Activated gamma-delta T cell (primary cell): ENCODE results near the gene HVCN1.

Source experiments
- DNase-seq: peaks from one replicate; lab custom pipeline; 2025; lab: John Stamatoyannopoulos, UW

HVCN1 gene

GRCh38 chr12:110699591-110700445, 10.9 kb upstream of the HVCN1 start:
- DNase-seq, result no peak

- peak; percentile 27 for DNase-seq
Observed at GRCh38 chr12:110698171-110698902, 9.4 kb upstream of the HVCN1 start.

DNA sequence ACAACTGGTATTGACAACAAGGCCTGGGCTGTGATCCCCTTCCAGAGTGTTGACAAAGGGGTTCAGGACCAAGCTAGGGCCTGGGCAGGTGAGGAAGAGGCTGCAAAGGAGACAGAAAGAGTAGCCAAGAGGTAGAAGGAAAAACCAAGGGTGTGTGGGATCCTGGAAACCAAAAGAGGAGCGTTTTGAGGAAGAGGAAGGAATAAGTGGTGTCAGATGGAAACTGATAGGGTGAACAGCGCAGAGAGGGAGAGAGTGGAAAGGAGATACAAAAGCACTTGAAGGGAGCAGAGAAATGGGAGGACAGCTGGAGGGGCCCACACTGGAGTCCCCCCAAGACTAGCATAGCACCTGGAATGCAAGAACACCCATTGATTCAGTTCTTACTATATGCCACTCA, 8.3 kb upstream of the HVCN1 start:
- no peak for DNase-seq

DNA sequence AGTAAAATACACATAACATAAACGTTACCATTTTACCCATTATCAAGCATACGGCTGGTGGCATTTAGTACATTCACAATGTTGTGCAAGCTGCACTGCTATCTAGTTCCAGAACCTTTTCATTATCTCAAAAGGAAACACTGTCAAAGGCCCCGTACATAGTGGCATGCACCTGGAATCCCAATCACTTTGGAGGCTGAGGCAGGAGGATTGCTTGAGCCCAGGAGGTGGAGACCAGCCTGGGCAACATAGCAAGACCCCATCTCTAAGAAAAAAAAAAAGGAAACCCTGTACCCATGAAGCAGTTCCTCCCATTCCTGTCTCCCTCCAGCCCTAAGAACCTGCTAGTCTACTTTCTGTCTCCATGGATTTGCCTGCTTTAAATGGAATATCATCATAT, 7.4 kb upstream of the HVCN1 start:
- DNase-seq, result no peak

DNA sequence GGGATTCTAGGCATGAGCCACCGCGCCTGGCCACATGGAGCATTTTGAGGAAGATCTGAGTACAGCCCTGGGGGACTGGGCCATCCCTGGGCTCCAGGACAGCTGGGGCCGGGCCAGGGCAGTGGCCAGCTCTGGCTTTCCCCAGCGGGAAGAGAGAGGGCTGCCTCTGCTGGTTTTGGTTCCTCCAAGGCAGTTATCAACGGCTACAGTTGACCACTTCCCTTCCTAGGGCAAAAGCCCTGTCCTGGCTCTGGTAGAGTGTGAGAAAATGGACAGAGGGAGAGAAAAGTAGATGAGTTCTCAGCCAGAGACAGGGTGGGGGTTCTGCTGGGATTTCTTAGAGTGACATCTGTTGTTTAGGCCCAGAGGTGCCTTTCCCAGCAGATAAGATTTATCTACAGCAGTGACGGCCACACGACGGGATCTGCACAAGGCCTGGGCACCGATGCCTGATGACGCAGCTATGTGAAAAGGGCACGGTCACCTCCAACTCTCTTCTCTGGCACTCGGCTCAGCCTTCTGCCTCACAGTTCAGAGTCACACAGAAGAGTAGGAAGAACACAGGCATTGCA, 5.5 kb upstream of the HVCN1 start:
- no peak for DNase-seq

DNA sequence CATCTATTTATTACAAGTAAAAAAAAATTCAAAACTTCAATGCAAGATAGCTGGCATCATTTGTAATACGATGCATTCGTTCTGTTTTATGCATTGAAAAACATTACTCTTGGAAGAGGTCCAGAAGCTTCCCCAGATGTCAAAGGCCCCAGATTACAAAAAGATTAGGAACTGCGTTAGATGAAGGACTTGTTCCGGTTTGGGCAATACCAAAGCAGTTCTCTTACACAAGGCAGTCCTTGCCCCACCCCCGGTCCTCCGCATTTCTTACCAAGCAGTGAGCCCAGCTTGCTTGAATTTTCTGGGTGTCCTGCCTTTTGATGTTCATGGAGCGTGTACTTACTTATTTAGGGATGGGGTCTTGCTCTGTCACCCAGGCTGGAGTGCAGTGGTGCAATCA, 4.8 kb upstream of the HVCN1 start:
- no peak for DNase-seq

GRCh38 chr12:110690127-110690430, 1.2 kb upstream of the HVCN1 start:
- no peak for DNase-seq

GRCh38 chr12:110689281-110690126, 589 bp upstream of the HVCN1 start:
- DNase-seq, result peak; percentile 30

- no peak for DNase-seq
Observed at GRCh38 chr12:110687396-110688169, 1.3 kb downstream of the HVCN1 start.

DNA sequence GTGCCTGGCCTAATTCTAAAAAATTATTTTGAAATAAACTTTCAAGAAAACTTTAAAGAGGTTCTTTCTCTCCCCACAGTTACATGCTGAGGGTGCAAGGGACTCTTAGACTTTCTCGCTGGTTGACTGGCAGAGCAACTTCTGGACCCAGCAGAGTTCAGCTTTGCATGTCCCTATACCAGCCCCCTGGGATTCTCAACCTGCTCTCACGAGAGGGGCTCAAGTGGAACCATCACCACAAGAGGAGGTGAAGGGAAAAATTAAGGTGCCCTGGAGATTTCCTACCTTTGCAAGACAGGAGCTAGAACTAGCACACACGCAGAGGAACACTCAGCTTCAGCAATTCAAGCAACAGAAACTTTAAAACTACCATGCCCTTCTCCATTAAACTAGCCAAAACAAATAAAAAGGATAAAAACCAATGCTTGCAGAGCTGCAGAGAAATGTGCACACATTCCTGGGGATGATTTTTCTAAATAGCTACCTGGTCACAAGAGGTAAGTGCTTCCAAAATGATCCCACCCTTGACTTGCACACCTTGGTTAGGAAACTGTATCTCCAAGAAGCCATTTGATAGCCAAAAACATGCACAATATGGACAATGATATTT, 2.5 kb downstream of the HVCN1 start:
- no peak for DNase-seq

DNA sequence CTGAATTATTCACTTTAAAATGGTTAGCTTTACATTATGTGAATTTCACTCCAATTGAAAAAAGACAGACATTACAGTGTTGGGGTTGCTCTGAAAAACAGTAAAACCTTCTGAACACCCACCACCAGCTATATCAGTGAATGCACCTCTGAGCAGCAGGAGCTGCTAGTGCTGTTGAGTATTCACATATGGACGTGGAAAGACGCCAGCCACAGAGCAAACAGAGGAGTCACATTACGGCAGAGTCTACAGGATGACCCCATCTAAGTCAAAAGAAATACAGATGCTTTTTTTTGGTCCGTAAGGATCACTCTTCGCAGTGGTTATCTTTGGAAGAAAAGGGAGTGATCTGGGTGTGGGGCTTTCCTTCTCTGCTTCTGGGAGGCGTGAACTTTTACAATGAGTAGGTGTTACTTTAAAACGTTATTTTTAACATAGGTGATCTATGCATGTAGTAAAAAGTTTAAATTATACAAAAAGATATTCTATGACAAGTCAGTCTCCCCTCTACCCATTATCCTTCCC, 4.5 kb downstream of the HVCN1 start:
- no peak for DNase-seq

- no peak for DNase-seq
Observed at GRCh38 chr12:110683888-110684287, 5.0 kb downstream of the HVCN1 start.

DNA sequence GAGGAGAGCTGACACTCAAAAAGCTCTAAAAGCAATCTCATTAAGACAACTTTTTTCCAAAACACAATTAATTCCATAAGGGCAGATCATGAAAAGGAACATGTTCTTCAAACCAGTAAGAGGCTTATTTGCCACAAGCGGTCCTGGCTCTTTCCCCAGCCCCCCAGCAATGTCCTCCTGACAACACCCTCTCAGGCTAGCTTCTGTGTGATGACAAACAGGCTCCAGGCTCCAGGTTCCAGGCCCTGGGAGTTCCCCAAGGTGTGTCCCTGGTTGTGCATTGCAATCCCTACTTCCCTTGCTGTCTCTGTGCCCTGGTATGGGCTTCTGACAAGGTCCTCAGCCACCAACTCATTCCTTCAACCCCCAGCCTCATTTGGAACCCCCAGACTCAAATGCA, 8.9 kb downstream of the HVCN1 start:
- DNase-seq, result no peak

DNA sequence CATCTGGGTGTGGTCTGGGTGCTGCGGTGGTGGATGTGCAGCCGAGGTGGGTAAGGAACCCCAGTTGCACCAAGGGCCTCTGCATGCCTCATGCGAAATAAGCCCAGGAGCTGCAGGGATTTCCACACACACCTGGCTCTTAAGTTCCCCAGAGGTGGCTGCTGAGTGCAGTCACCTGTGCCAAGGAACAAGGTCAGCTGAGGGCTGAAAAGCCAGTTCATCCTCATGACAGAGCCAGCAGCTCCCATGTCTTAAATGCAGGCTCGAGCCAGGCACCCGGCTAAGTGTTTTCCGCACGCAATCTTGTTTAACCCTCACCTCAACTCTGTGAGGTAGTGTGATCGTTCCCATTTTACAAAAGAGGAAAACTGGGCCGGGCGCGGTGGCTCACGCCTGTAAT, 9.7 kb downstream of the HVCN1 start:
- no peak for DNase-seq

DNA sequence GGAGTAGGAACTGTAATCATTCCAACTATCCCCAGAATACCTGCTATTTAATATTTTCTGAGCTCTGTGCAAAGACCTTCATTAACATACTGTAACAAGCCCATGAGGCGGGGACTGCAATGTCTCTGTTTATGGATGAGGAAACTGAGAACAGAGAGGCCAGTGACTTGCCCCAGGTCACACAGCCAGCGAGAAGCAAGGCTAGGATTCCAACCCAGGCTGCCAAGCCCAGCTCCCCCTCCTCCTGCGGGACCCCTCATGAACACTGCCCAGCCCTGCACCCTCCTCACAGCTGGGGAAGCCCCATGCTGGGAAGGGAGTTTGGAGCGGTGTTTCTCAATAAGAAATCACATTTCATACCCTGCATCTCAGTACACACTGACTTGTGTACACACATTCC, 10.9 kb downstream of the HVCN1 start:
- DNase-seq, result no peak

GRCh38 chr12:110677206-110677911, 11.6 kb downstream of the HVCN1 start:
- DNase-seq, result no peak

- DNase-seq, result no peak
Observed at GRCh38 chr12:110676171-110676570, 12.7 kb downstream of the HVCN1 start.

DNA sequence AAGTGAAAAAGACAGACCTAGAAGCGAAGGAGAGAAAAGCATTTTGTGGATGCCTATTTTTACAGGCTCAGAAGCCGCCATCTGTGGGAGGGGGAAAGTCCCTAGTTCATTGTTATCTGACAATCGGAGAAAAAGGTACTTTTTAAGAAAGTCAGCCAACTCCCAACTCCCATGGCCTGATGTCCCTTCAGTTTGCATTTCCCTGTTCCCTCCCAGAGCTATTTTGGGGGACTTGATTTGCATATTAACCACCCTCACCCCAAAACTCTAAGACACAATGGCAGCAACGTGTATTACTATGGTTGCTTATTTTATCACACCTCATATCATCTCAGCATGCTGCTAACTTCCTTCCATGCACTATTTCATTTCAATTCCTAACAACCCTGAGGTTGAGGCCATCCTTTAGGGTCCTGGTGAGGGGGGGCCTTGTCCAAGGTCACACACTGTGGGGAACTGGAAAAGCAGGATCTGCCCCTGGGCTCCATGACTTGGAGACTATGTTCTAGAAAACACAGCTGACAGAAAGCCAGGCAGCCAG, 18.7 kb downstream of the HVCN1 start:
- no peak for DNase-seq

GRCh38 chr12:110669193-110669502, 19.8 kb downstream of the HVCN1 start:
- no peak for DNase-seq
